HG02938 (cell line): Measurements from ENCODE around the gene OPRD1.

Source experiments
- ATAC-seq: cut with Tn5 transposase; IDR thresholded peaks from one replicate; pipeline ENCODE4 v1.9.1; 2021; ENCODE audit warnings: mild to moderate bottlenecking, moderate library complexity; ENCODE audit not compliant: unreplicated experiment

OPRD1 gene

DNA sequence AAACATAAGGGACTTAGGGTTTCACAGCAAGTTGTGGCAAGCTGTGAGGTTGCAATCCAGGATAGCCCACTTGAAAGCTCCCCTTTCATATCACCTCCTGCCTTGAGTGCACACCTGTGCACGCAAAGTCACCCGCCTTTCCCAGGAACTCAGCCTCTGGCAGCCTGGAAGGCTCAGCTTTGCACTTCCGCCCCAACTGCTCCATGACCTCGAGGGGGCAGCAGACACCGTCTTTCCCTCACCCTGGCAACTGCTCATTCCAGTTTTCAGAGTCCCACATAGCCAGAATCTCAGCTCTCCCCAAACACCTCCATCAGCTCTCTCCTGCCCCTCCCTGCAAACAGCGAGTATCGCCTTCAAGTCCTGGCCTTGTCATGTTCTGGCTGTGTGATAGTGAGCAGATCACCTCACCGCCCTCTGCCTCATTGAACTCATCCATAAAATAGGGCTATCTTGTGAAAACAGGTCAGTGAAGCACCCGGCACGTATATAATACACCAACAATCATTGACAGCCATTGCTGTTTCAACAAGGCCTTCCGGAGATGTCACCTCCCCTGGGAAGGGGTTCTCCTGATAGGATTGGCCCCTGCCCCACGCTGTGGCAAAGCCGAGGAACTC is 70.1 kb downstream of the OPRD1 start:
- no peak for ATAC-seq

DNA sequence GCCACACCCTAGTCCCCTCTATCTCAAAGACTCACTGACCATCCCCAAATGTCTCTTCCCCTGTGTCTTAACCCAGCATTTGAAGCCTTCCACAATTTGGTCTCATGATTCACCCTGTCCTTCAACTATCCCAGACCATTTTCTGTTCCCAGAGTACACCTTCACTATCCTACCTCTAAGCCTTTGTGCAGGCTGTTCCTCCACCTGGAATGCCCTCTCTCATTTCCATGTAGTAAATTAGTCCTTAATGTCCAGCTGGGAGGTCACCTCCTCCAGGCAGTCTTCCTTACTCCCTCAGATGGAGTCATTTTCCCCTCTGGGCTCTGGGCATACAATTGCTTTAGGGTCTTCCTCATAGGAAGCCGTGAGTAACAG is 71.3 kb downstream of the OPRD1 start:
- ATAC-seq, result no peak

DNA sequence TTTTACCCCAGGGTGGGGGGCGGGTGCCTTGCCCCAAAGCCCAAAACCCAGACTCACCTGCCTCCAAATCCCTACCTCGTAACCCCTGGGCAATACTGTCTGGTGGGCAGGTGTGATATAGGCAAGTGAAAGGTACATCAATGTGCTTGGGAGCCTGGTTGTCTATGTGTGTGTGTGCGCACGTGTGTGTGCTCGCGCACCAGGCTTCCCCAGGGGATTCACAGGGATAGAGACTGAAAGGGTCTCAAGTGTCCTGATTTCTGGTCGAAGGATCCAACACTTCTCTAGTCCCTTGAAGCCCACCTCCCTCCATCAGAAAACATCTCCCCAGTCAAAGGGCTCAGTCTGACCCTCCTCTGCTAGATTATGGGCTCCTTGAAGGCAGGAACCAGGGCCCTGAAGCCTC is 73.5 kb downstream of the OPRD1 start:
- ATAC-seq, result no peak

DNA sequence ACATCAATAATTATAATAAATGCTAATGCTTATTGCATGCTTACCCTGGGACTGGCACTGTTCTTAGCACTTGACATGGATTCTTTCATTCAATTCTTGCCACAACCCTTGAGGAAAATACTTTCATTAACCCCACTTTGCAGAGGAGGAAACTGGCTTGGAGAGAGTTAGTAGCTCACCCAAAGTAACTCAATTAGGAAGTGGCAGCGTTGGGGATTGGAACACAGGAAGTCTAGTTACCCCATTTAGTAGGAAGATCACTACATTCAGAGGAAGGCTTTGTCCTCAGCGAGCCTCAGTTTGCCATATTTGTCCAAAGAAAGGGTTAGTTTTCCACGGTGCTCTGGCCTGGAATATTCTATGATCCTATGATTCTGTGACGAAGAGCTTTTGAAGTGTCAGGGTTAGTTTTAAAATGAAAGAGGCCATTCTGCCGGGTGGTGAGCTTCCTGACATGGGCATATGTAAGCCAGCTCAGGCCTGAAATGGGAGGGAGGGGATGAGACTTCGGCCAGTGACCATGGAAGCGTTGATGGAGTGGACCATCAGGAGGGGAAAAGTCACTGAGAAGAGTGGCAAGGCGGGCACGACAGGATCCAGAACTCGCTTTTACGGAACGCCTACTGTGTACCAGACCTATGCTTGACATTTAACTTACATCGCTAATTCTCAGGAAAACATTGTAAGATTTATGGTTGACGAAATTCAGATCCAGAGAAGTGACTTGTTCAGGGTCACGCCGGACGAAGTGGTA is 74.2 kb downstream of the OPRD1 start:
- ATAC-seq, result no peak

DNA sequence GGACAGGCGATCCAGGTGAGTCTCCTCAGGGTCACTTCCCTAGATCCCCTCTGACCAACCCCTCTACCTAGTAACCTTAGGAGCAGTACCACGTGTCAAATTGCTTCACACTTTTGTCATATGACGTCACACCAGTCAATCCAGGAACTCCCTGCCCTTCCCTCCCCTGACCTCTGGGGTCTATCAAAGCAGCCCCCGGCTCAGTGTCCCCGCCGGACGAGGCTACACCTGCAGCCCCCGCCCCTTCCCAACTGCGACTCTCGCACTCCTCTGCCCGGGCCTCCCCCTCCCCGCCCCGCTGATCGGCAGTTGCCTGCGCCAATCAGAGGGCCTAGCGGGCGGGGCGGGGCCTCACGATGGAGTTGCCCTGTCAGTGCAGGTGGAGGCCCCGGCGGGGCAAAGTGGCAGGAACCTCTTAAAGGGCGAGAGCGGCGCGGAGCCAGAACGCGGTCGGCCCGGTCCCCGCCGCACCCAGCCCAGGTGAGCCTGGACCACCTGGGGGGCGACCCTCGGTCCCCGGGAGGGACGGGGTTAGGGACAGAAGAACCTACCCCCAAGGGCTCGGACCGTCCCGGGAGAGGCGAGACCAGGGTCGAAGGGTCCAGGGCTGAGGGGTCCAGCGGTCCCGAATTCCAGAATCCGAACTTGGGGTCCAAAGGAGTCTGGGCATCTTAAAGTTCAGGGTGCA is 74.9 kb downstream of the OPRD1 start:
- ATAC-seq, result no peak

DNA sequence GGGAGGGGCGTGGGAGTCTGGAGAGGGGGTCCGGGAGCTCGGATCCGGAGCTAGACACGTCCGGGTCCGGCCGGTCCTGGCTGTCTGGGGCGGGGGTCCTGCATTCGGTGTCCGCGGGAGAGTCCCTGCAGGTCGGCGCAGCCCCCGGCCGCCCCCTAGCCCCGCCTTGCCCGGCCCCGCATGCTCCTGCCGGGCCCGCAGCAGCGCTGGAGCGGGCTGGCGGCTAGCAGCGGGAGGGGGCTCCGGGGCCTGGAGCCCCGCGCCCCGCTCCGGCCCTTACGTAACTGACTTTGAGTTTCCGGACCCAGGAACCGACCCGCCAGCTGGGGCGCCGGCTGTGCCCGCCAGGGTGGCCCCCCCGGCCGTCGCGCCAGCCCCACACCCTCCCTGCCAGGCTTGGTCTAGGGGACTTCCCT is 75.5 kb downstream of the OPRD1 start:
- no peak for ATAC-seq

DNA sequence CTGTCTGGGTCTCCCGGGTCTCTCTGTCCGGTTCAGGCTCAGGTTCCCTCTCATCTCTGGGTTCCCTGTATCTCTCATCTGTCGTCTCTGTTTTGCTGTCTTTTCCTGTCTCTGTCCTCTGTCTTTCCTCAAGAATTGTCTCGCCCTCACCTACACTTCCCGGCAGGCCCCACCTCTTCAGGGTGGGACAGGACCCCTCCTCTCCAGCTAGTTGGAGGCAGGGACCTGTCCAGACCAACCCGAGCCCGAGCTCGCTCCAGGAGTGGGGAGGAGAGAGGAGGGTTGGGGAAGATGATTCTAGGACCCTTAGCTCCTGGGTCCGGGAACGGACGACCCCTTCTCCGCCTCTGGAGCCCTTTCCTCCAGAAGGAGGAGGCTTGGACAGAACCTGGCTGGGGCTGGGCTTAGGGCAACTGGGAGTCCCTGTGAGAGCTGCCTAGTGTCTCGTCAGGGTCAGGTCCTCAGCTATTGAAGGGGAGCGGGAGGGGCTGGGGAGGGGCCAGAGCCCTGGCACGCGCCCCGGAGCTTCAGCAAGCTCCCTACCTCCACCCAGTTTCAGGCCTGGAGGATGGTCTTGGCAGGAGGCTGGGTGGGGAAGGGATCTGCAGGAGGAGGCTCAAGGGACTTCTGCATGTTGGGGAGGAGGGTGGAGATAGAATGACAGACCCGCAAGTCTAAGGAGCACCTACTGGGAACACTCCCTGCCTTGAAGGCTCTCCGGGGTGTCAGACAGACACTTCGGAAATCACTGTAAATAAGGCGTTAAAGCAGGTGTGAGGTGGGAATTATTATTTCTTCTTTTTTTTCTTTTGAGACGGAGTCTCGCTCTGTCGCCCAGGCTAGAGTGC is 76.1 kb downstream of the OPRD1 start:
- no peak for ATAC-seq

DNA sequence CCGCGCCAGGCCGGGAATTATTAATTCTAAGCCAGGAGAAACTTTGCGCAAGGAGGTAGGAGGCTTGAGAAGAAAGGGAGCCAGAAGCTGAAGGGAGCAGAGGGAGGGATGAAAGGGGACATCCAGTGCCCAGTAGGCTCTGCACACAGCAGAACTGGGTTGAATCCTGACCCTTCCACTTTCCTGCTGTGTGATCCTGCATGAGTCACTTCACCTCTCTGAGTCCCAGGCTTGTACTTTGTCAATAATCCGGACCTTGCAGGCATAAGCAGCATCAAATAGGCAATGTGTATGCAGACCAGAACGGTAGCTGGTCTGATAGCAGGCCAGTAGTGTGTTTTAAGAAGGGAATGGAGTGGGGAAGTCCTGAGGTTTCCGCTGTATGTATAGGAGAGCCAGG is 76.9 kb downstream of the OPRD1 start:
- ATAC-seq, result no peak

DNA sequence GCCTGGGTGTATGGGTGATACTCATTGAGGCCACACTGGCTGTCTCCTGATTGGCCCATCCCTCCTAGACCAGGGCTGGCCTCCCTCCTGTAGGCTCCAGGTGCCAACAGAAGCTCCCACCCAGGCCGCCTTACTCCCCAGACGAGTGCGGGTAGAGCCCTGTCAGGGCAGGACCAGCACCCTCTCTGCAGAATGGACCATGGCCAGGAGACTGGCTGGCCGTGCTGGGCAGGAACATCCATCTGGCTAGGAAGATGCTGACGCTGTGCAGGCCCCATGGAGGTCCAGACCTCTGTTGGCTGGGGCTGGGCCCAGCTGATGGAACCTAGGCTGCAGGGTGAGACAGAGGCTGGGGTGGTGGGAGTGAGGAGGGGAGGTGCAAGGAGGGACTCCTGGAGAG is 77.4 kb downstream of the OPRD1 start:
- ATAC-seq, result no peak

DNA sequence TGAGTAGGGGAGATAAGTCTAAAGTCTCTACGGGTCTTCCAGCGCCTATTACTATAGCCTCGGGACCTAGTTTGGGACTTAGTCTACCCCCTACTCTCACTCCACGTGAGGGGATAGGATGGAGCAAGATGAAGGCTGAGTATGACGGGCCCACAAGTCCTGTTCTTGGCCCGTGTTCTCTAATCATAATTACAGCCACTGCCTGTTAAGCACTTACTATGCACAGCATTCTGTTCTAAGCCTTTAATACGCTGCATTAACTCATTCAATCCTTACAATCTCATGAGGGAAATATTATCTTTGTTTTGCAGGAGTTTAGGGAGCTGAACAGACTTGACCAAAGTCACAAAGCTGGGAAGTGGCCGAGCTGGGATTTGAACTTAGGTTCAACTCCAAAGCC is 78.5 kb downstream of the OPRD1 start:
- no peak for ATAC-seq

DNA sequence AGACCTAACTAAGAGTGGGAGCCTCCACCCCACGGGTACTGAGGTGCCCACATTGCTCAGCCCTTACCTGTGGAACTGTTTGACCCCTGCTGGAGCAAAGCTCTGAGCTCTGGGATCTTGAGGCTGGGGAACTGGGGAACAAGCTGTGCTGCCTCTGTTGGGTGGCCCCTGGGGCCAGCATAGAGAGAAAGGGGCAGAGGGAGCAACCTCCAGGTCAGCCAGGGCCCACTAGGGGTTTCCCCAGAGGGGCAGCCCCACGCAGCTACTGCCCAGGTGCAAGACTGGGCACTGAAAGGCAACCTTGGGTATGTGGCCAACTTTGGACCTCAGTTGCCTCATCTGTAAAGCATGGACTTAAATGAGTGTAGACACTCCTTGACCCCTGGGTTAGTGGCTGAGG is 78.9 kb downstream of the OPRD1 start:
- ATAC-seq, result no peak

DNA sequence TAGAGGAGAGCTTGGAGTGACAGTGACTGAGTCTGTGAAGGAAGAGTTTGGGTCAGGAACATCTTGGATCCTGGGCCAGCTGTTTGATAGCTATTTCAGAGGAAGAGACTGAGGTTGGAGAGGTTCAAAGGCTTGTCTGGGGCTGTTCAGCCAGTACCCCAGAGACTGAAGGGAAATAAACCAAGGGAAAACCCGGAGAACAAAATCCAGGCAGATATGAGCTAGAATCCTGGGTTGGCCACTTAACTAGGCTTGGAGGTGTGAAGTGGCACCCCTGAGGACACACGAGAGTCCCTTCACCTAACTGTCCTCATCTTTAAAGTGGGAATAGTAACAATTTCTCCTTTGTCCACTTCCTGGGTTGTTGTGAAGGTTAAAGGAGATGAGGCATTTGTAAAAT is 79.3 kb downstream of the OPRD1 start:
- no peak for ATAC-seq

DNA sequence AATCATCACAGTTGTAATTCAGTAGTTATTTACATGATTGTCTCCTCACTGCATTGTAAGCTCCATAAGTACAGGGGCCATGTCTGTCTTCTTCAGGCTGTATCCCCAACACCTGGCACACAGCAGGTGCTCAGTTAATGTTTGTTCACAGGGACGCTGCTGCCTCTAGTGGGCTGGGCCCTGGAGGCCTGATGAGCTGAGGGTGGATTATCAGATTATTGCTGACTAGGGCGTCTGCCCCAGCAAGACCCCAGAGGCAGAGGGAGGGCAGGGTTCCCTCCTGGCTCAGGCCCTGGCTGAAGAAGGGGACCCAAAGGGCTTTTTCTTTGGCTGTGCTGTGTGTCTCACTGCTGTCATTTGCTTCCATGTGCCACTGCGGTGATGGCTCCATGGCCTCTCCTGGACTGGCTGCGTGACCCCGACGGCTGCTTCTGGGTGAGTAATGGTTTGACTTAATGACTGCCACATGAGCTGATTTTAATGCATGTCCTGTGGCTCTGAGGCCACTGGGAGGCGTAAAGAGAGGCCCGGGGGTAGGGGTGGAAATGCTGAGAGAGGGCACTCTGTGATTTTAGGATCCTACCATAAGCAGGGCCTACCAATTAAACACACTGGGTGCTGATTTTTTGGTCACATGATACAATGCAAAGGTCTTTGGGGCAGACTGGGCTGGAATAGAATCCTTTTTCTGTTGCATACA is 81.6 kb downstream of the OPRD1 start:
- ATAC-seq, result no peak

DNA sequence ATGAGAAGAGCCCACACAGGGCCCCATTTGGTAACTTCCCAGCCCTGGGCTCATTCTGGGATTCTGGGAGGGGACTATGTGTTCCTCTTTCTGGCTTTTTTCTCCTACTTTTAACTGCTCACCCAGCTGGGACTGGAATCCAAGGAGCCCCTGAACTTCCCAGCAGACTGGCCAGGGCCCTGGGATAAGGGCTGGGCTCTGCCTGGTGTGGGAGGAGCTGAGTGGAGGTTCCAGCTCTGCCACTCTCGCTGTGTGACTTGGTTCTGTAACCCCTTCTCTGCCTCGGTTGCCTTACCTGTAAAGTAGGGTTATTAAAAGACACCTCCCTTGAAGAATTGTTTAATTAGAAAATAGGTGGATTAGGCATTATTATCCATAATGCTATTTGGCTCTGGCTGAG is 82.8 kb downstream of the OPRD1 start:
- no peak for ATAC-seq

DNA sequence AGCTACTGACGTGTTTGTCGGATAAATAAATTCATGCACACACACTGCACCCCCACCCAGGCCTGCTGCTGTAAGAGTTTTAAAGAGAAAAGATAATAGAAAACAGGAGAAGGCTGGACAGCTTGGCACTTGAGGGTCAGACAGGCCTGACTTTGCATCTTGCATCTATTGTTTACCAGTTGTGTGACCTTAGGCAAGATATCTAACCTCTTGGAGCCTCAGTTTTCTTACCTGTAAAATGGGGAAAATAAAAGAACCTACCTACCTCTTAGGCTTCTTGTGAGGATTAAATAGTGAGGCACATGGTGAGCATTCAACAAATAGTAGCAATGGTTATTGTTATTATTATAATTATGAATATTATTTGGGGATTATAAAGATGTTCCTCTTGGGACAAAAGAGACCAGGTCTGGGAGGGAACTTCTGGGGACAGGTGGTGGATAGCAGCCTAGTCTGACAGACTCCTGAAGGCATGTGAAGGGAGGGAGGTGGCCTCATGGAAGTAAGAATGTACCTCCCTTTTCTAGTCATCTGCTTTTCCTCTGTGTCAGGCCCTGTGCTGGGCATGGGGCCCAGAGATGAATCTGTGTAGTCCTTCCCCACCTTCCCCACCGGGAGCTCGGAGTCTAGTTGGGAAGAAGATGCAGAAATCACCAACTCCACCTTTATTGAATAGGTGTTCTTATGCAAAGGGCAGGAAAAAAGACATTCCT is 84.1 kb downstream of the OPRD1 start:
- no peak for ATAC-seq

DNA sequence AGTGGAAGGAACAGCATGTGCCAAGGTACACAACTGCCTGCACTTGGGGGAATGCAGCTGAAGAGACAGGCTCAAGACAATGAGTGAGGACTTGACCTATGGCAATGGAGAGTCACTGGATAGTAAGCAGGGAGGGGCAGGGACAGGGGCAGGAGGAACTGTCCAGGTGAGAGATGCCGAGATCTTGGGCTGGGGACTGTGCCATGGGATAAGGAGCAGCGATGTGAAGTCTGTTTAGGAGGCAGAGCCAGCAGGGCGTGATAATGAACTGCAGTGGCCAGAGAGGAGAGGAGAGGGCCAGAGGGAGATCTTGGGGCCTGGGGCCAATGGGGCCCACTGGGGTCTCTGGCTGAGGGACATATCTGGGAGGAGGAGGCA is 84.6 kb downstream of the OPRD1 start:
- no peak for ATAC-seq

DNA sequence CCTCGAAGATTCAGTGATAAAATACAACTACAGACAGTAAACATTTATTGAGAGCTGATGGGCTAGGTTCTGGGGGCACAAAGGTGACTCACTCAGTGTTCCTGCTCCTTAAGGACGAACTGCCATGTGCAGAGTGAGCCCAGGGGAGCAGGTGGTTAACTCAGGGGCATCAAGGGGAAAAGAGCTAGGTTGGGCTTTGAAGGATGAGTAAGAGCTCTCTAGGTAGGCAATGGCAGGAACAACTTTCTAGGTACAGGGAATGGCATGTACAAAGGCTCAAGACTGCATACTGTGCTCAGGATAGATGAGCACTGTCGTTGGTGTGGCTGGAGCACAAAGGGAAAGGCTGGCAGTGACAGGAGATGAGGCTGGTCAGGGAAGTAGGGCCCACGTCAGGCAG is 85.8 kb downstream of the OPRD1 start:
- ATAC-seq, result no peak

DNA sequence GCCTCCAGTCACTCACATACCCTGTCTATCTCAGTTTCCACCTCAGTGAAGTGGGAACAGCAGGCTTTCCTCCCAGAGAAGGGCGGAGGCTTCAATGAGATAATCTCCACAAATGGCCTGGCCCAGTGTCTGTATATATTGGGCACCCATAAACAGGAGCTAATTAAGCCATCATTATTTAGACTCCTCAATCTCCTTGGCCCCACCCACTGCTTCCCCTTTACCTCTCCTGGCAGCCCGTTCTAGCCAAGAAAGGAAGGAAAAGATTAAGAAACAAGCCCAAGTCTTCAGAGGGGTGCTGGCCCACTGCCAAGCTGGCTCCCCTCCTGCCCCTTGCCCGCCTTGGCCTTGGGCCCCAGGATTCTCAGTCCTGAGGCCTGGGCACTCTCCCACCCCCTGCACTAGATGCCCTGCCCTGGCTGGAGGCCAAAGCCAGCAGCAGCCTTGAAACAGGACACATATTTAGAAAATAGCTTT is 86.5 kb downstream of the OPRD1 start:
- ATAC-seq, result no peak

DNA sequence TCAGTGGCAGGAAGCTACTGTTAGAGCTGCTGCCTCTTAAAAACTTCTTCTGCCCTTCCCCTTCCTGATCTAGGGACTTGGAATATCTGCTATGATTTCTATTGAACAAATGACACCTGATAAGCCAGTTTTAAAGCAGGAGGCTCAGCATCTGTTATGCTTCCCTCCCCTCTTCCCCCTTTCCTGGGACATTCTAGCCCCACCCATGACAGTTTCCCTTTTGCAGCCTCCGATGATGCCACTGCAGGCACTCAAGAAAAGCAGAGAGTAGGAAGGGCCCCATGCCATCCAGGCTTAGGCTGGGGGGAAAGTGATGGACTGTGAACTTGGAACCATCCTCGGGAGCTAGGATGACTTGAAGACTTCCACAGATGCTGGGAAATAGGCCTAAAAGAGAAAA is 87.3 kb downstream of the OPRD1 start:
- no peak for ATAC-seq

DNA sequence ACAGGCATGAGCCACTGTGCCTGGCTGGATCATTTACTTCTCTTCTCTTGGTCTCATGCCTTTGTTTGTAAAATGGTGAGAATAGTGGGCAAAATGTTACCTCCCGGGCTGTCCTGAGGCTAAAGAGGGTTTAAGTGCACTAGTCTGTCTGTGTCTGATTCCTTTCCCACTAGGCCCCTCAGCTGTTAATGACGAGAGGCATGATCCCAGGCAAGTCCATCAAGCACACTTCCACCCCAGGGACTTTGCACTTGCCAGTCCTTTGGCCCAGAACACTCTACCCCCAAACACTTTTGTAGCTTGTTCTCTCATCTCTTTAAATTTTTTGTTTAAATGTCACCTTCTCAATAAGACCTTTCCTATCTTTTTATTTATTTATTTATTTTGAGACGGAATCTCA is 88.6 kb downstream of the OPRD1 start:
- no peak for ATAC-seq
